SIG-M5 treated with dmso at 0.1 percent for 504 hours (cell line): ENCODE results near the gene RNGTT.

Experiments used
- DNase-seq: peaks from one replicate; lab custom pipeline; 2025; ENCODE audit not compliant: unreplicated experiment; lab: John Stamatoyannopoulos, UW

Gene RNGTT

DNA sequence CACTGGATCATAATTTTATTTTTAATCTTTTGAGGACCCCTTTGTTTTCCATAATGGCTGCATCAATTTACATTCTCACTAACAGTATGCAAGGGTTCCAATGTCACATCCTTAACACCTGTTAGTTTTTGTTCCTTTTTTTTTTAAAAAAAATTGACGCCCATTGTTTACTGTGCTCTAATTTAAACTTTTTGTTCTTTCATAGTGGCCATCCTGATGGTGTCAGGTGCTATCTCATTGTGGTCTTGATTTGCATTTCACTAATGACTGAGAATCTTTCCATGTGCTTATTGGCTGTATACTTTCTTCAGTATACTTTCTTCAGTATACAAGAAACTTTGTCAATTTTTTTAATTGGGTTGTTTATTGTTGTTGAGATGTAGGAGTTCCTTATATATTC lies 347.0 kb downstream of the RNGTT start:
- no peak for DNase-seq

- no peak for DNase-seq
Measured at GRCh38 chr6:88614316-88614877, 349.0 kb downstream of the RNGTT start.

DNA sequence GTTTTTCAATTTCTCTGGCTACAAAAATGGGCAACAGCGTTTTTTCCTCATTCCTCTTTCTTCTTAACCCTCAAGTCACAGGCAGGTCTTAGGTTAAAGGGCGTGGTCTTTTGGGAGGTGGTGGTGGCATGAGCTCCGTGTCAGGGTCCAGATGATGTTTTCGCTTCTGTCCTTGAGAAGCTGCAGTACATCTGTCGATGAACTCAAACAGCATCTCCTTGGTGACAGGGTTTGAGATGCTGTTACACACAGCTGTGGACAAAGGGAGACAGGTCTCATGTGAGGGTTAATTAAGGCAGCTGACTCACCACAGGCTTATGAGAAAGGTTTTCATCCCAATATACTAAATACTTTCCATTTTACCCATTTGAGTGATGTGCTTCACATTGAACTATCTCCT lies 350.8 kb downstream of the RNGTT start:
- no peak for DNase-seq

DNA sequence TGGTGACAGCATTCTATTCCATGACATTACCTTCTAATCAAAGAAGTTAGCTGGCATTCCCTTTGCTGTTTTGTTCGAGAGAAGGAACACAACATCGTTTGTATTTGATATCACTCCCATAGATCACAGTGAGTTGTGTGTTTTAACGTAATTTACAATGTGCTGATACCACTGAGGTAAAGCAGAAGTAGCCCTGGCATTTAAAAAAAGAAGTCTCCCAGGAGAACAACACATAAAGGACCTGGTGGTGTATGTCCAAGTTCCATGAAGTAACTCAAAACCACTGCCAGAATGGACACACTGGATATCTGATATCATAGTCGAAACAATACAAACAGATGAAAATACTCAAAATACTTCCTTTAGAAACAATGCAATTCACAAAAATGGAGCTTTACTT lies 351.7 kb downstream of the RNGTT start:
- DNase-seq, result no peak

DNA sequence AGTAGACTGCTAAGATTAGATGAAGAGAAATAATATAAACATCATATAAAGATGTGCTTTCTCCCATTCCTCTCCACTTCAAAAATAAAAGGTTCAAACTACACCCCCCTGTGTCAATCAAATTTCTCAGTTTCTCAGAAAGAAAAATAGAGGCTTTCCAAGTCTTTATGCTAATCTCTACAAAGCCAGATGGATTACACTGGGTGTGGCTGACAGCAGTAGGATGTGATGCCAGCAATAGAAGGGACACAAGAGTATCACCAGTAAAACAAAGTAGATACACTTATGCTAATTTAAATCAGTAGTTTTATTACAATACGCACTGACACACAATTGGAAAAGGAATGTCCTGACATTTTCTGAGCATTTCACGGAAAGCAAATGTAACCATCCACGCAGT lies 353.4 kb downstream of the RNGTT start:
- no peak for DNase-seq

GRCh38 chr6:88605271-88605670 lies 358.1 kb downstream of the RNGTT start:
- no peak for DNase-seq

- no peak for DNase-seq
Measured at GRCh38 chr6:88599571-88599970, 363.8 kb downstream of the RNGTT start.

DNA sequence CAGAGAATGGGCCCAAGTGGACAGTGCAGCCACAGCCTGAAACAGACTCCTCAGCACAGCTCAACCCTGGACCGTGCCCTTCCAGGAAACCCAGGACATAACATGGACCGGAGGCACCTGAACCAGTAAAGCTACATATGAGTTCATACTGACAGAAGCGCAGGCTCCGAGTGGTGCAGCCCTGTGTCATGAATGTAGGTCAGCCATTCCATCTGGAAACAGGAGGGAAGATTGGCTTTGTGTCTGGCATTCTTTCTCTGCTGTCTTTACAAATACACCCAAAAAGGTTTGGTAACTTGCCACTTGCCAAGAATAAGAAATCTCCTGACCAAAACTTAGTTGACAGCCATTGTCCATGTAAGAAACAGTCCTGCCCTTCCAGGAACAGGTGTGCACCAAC lies 366.6 kb downstream of the RNGTT start:
- DNase-seq, result no peak

DNA sequence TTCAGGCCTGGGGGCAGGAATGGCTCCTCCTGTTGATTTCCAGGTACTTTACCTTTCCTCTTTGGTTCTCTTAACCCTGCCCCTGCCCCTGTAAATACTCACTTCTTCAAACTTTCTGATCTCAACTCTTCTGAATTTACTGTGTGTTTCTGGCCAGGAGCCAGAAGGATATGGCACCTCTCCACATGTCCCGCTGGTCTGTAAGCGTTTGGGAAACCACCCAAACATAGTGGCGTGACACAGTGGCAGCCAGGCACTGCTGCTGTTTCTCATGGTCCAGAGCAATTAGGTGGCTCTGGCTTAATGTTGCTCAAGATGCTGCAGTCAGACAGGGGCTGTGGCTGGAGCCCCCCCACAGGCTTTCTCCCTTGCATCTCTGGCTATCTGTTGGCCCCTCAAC lies 374.5 kb downstream of the RNGTT start:
- DNase-seq, result no peak

- no peak for DNase-seq
Measured at GRCh38 chr6:88587150-88587520, 376.3 kb downstream of the RNGTT start.

DNA sequence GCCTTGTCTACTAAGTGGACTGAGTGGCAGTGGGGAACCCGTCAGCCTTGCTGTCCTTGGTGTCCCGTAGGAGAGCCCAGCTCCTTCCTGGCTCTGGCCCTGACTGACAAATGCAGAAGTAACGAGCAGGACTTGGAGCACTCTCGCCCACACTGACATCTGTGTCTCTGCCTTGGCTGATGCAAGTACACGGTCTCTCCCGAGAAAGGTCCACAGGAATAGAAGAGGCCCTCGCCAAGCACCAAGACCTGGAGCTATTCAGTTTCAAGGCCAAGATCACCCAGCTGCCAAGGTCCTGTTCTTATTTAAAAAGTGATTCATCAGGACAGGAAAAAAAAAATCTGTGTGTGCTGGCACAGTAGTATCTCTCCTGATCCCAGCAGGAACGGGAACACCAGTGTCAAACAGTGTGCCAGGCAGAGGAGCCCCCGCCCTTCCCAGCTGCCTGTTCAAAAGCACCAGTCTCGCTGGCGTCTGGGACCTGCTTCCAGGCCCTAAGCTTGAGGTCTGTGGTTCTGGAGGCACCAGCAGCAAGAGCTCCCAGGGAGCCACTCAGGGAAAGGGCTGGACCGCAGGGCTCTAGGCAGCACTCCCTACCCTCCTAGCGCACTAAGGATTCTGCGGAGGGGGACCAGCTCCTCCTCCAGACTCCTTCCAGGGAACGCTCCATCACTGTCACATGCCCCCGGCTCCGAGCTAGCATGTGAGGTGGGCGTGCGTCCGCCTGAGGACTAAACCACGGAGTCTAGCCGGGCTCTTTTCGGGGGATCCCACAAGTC lies 376.9 kb downstream of the RNGTT start:
- no peak for DNase-seq

DNA sequence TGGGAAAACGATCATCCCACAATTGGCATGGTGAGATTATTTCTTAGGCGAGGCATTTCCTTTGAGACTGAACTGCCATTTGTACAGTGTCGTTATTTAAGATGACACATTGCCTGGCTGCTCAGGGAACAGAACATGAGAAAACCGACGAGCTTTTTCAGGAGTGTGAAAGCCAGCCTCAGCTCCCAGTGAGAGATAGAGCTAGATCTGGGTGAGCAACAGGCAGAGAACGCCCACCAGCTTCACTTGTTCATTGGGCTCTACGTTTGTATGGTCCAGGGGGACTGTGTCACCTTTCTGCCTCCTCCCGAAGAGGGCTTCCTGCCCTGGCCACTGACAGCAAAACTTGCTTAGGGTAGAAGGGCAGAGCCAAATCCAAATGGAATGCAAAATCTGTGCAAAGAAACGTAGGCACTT lies 378.1 kb downstream of the RNGTT start:
- DNase-seq, result no peak

GRCh38 chr6:88584581-88585275 lies 378.7 kb downstream of the RNGTT start:
- no peak for DNase-seq

- no peak for DNase-seq
Measured at GRCh38 chr6:88577461-88577860, 386.0 kb downstream of the RNGTT start.

DNA sequence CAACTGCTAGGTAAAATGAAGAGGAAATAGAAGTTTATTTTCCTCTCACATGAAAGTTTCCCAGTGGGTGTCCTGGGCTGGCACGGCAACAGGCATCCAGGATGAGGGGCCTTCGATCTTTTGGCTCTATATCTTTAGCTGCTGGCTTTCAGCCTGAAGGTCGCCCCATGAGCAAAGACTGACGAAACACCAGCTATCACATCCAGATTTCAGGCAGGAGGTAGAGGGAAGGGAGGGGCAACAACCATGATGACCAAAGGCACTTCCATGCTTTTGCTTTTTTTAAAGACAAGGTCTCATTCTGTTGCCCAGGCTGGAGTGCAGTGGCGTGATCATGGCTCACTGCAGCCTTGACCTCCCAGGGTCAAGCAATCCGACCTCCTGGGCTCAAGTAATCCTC lies 387.9 kb downstream of the RNGTT start:
- no peak for DNase-seq

- DNase-seq, result no peak
Measured at GRCh38 chr6:88574651-88575050, 388.8 kb downstream of the RNGTT start.

DNA sequence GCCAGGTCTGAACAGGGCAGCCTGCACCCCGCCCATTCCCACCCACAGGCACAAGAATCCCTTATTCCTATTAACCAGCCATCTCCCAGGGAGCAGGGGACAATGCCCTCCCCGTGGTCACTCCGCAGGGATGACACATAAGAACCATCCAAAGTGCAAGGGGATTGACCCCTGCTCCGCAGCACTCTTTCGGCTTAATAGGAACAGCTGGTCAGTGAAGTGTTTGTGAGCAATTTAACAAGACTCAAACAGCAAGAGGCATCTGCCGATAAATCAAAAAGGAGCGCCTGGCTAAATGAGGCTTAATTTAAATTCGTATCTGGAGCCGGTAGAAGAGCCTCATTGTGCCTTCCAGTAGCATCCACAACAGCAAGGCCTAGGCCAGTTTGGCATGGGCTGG lies 389.4 kb downstream of the RNGTT start:
- no peak for DNase-seq

DNA sequence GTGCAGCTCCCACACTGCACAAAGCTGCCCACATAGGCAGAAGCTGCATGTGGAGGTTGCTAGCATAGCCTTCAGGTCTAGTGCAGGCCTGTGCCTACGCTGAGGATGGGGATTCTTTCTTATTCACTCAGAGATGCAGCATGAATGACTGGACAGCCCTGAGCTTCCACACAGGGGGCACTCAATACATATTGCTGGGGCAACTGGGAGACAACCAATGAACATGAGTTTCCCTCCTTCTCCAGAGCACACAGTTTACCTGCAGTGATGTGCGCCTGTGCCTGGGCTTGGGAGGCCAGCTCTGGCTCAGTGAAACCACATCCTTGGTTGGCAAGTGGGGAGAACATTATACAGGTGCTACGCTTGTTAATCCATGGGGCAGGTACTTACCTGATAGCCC lies 389.9 kb downstream of the RNGTT start:
- DNase-seq, result no peak

DNA sequence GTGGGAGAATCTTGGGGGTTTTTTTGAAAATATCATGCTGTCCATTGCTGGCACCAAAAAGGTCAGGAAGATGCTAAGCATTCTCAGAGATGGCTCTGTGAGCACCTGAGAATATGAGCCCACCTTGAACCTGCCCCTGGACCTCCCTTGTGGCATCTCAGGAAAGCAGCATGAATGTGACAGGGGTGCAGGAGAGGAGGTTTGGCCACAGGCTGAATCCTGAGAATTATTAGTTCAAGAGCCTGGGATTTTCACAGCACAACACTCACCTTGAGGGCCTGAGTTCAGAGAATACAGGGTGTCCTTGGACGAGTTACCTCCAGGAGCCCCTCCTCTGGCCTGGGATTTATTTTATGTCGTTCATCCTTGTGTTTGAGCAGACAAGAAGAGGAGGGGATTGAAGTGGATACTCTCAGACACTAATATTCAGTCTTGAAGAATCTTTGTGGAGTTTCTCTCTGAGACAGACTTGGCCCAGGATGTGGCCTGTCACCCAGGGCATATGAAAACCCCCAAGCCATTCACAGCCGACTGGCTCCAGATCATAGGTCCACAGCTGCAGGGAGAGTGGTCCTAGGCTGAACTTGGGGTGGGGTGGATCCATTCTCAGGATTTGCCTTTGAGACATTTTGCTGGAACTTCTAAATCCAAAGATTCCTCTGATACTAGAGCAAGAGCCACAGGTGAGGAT lies 390.8 kb downstream of the RNGTT start:
- no peak for DNase-seq

- DNase-seq, result no peak
Measured at GRCh38 chr6:88569959-88570358, 393.5 kb downstream of the RNGTT start.

DNA sequence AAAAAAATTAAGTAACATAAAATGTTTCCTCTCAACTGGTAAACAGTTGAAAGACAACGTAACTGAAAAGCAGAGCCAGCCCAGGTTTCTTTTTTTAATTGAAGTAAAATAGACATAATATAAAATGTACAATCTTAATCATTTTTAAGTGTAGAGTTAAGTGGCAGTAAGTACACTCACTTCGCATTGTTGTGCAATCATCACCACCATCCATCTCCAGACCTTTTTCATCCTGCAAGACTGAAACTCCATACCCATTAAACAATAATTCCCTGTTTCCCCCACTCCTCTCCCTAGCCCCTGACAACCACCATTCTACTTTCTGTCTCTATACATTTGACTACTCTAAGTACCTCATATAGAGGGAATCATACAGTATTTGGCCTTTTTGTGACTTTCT lies 395.7 kb downstream of the RNGTT start:
- no peak for DNase-seq
